ENCODE measurements around the gene PNMA6A.

DNA sequence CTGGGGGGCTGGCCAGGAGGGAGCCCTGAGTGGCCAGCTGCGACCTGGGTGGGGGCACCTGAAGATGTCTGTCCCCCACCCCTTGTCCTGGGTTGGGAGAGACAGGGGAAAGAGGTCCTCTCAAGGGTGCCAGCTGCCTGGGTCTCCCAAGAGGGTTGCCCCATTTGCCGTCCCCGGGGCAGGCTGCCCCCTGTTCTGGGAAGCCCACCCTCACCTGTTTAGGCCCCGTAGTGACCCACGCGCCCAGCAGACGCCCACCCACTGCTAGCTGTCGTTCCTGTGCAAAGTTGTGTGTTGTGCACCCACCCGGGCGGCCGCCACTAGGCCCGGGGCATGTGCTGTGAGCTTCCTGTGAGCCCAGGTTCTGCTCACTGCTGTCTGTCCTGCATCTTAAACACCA, 41.5 kb upstream of the PNMA6A start:
- TF ChIP-seq RCOR1 (conservative IDR thresholded peaks at IDR 0.05; ENCODE audit: low read depth, low read length) (no peak), EP300 (IDR thresholded peaks at IDR 0.05; ENCODE audit: borderline replicate concordance in 1 of 2, control insufficient read depth in 1 of 2, low read depth in 2 of 2, low read length in 2 of 2) (no peak), PBX3 (IDR thresholded peaks at IDR 0.05; ENCODE audit: insufficient replicate concordance, low read depth, low read length) (no peak), HCFC1 (IDR thresholded peaks at IDR 0.05; ENCODE audit: low read length) (no peak), ZNF274 (IDR thresholded peaks at IDR 0.05; ENCODE audit: insufficient read depth, insufficient read length) (no peak)
- TF ChIP-seq, protein P1, sequence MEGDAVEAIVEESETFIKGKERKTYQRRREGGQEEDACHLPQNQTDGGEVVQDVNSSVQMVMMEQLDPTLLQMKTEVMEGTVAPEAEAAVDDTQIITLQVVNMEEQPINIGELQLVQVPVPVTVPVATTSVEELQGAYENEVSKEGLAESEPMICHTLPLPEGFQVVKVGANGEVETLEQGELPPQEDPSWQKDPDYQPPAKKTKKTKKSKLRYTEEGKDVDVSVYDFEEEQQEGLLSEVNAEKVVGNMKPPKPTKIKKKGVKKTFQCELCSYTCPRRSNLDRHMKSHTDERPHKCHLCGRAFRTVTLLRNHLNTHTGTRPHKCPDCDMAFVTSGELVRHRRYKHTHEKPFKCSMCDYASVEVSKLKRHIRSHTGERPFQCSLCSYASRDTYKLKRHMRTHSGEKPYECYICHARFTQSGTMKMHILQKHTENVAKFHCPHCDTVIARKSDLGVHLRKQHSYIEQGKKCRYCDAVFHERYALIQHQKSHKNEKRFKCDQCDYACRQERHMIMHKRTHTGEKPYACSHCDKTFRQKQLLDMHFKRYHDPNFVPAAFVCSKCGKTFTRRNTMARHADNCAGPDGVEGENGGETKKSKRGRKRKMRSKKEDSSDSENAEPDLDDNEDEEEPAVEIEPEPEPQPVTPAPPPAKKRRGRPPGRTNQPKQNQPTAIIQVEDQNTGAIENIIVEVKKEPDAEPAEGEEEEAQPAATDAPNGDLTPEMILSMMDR (IDR thresholded peaks at IDR 0.05 in 2 of 3, conservative IDR thresholded peaks at IDR 0.05 in 1 of 3; ENCODE audit: control insufficient read depth in 2 of 3, extremely low read depth in 1 of 3, insufficient read depth in 1 of 3, low read depth in 3 of 3, low read length in 3 of 3): no peak
- TF ChIP-seq, protein P2, sequence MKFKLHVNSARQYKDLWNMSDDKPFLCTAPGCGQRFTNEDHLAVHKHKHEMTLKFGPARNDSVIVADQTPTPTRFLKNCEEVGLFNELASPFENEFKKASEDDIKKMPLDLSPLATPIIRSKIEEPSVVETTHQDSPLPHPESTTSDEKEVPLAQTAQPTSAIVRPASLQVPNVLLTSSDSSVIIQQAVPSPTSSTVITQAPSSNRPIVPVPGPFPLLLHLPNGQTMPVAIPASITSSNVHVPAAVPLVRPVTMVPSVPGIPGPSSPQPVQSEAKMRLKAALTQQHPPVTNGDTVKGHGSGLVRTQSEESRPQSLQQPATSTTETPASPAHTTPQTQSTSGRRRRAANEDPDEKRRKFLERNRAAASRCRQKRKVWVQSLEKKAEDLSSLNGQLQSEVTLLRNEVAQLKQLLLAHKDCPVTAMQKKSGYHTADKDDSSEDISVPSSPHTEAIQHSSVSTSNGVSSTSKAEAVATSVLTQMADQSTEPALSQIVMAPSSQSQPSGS (IDR thresholded peaks at IDR 0.05; ENCODE audit: low read length): no peak

Data from GM12878 (cell line).